OCI-LY3 (cell line): ENCODE measurements around the gene PPP1R14D.
A peak's percentile ranks its signal among the peaks of the same experiment; 100 is the strongest.

ENCODE experiments used
- H2AFZ ChIP-seq: fragments of 200-600, 300-600 bp; shearing (Covaris generic); 2 replicates; pipeline ENCODE4 v1.6.0; 2014; ENCODE audit warnings: antibody characterized with exemption, low read depth, low read length
- H3K27ac ChIP-seq: fragments of 200-600, 300-600 bp; sonication (generic); 2 replicates; pipeline ENCODE4 v1.5.1; 2014; ENCODE audit warnings: mild to moderate bottlenecking, low read length, moderate library complexity, mixed read lengths
- H3K27me3 ChIP-seq: fragments of 200-600, 300-600 bp; sonication (generic); 2 replicates; pipeline ENCODE4 v1.6.1; 2014; ENCODE audit warnings: low read depth, low read length, mixed read lengths
- H3K36me3 ChIP-seq: fragments of 200-600, 300-600 bp; sonication (generic); replicated peaks from 2 replicates; pipeline ENCODE3; 2014; ENCODE audit warnings: low read depth, low read length, mixed read lengths
- H3K4me1 ChIP-seq: fragments of 300-600, 200-600 bp; sonication (generic); 2 replicates; pipeline ENCODE4 v1.6.1; 2014; ENCODE audit warnings: low read length, mixed read lengths
- H3K4me2 ChIP-seq: fragments of 200-600, 300-600 bp; sonication (generic); 2 replicates; pipeline ENCODE4 v1.6.1; 2014; ENCODE audit warnings: low read length, mixed read lengths
- H3K4me3 ChIP-seq: fragments of 300-600, 200-600 bp; sonication (generic); 2 replicates; pipeline ENCODE4 v1.5.1; 2014; ENCODE audit warnings: antibody characterized with exemption, mild to moderate bottlenecking, low read length, moderate library complexity
- H3K79me2 ChIP-seq: fragments of 300-600, 200-600 bp; shearing (Covaris generic); 2 replicates; pipeline ENCODE4 v1.6.1; 2014; ENCODE audit warnings: mild to moderate bottlenecking, low read length, mixed read lengths
- H3K9ac ChIP-seq: fragments of 300-600, 200-600 bp; shearing (Covaris generic); 2 replicates; pipeline ENCODE4 v1.6.0; 2014; ENCODE audit warnings: mild to moderate bottlenecking, low read length, moderate library complexity
- H3K9me3 ChIP-seq: fragments of 200-600, 300-600 bp; shearing (Covaris generic); 2 replicates; pipeline ENCODE4 v1.6.1; 2014; ENCODE audit warnings: low read length, mixed read lengths; ENCODE audit not compliant: insufficient read depth
- H4K20me1 ChIP-seq: fragments of 200-600, 300-600 bp; sonication (generic); 2 replicates; pipeline ENCODE4 v1.6.1; 2016; ENCODE audit warnings: low read length, mixed read lengths; ENCODE audit not compliant: insufficient read depth
- CTCF ChIP-seq: fragments of 200-600, 300-600 bp; sonication (generic); IDR thresholded peaks from 2 replicates; pipeline ENCODE4 v1.5.1; 2014; ENCODE audit warnings: antibody characterized with exemption, low read length, low read depth
- EZH2phosphoT487 ChIP-seq: fragments of 200-600 bp; shearing (Covaris generic); IDR thresholded peaks from 2 replicates; pipeline ENCODE4 v1.6.1; 2018; ENCODE audit warnings: antibody characterized with exemption, mixed run types, low read depth

The PPP1R14D gene

GRCh38 chr15:40845036-40845435 lies 16.5 kb upstream of the PPP1R14D start:
- no peaks in the 10 kb centered on the region for H3K36me3 ChIP-seq
- no peaks in the 10 kb centered on the region for H3K9me3 ChIP-seq
- no peak overlapping the region for H3K9ac ChIP-seq
- H3K4me2 ChIP-seq, result no peak overlapping the region
- H3K27ac ChIP-seq, result no peak overlapping the region
- H2AFZ ChIP-seq, result no peak overlapping the region
- no peak for TF ChIP-seq EZH2phosphoT487
- TF ChIP-seq CTCF, result no peak
- no peak overlapping the region for H3K4me3 ChIP-seq
- no peaks in the 10 kb centered on the region for H4K20me1 ChIP-seq
- H3K4me1 ChIP-seq, result peaks cover 19% of the 10 kb centered on the region
- no peaks in the 10 kb centered on the region for H3K79me2 ChIP-seq
- H3K27me3 ChIP-seq, result no peaks in the 10 kb centered on the region

GRCh38 chr15:40844696-40845030 lies 16.2 kb upstream of the PPP1R14D start:
- TF ChIP-seq EZH2phosphoT487 (no peak), CTCF (no peak)
- no peak overlapping the region for H3K27ac ChIP-seq
- no peak overlapping the region for H3K4me2 ChIP-seq
- H3K9me3 ChIP-seq, result no peaks in the 10 kb centered on the region
- H2AFZ ChIP-seq, result no peak overlapping the region
- H3K9ac ChIP-seq, result no peak overlapping the region
- H3K4me1 ChIP-seq, result peaks cover 19% of the 10 kb centered on the region
- H3K4me3 ChIP-seq, result peak overlapping the region; percentile 72
- H3K36me3 ChIP-seq, result no peaks in the 10 kb centered on the region
- no peaks in the 10 kb centered on the region for H3K27me3 ChIP-seq
- H4K20me1 ChIP-seq, result no peaks in the 10 kb centered on the region
- H3K79me2 ChIP-seq, result no peaks in the 10 kb centered on the region

GRCh38 chr15:40843885-40844695 lies 15.6 kb upstream of the PPP1R14D start, which contains the start of gene SPINT1:
Gene SPINT1 (plus strand): TSS chr15:40844048. CDS start chr15:40844555, 507 bp downstream.
- Histone ChIP-seq H3K27me3 (no peaks in the 10 kb centered on the region), H2AFZ (peak within 1 kb of the TSS; percentile 63), H3K27ac (no peak within 1 kb of the TSS), H3K9me3 (no peaks in the 10 kb centered on the region), H4K20me1 (no peaks in the 10 kb centered on the region), H3K9ac (no peak within 1 kb of the TSS), H3K4me3 (peak within 1 kb of the TSS; percentile 72), H3K4me2 (peak within 1 kb of the TSS; percentile 66), H3K36me3 (no peaks in the 10 kb centered on the region), H3K4me1 (peaks cover 19% of the 10 kb centered on the region), H3K79me2 (no peaks in the 10 kb centered on the region)
- TF ChIP-seq EZH2phosphoT487, result no peak
- no peak for TF ChIP-seq CTCF

- H2AFZ ChIP-seq, result no peak overlapping the region
- H3K27ac ChIP-seq, result no peak overlapping the region
- H3K79me2 ChIP-seq, result no peaks in the 10 kb centered on the region
- no peaks in the 10 kb centered on the region for H3K36me3 ChIP-seq
- H4K20me1 ChIP-seq, result no peaks in the 10 kb centered on the region
- H3K9me3 ChIP-seq, result no peaks in the 10 kb centered on the region
- peak overlapping the region; percentile 66; the same call in 1 of the 2 replicates for H3K4me2 ChIP-seq
- peak overlapping the region; percentile 72; the same call in 1 of the 2 replicates for H3K4me3 ChIP-seq
- no peak overlapping the region for H3K9ac ChIP-seq
- TF ChIP-seq EZH2phosphoT487 (no peak), CTCF (no peak)
- no peaks in the 10 kb centered on the region for H3K27me3 ChIP-seq
- peaks cover 19% of the 10 kb centered on the region for H3K4me1 ChIP-seq
Observed at GRCh38 chr15:40843261-40843884, 14.9 kb upstream of the PPP1R14D start.
